BLaER1 (cell line): ENCODE results near the gene IL12RB2.

Experiments used
- H3K27ac ChIP-seq: shearing (Covaris generic); formaldehyde crosslinking; 2 replicates; pipeline ENCODE4 v1.8.1; 2022
- H3K27me3 ChIP-seq: shearing (Covaris generic); formaldehyde crosslinking; 2 replicates; pipeline ENCODE4 v1.8.1; 2022
- H3K36me3 ChIP-seq: shearing (Covaris generic); formaldehyde crosslinking; 2 replicates; pipeline ENCODE4 v1.8.1; 2022
- H3K4me1 ChIP-seq: shearing (Covaris generic); formaldehyde crosslinking; 2 replicates; pipeline ENCODE4 v1.8.1; 2022
- H3K4me2 ChIP-seq: shearing (Covaris generic); formaldehyde crosslinking; 2 replicates; pipeline ENCODE4 v1.8.1; 2022
- H3K4me3 ChIP-seq: shearing (Covaris generic); formaldehyde crosslinking; 2 replicates; pipeline ENCODE4 v1.8.1; 2022
- H3K9ac ChIP-seq: shearing (Covaris generic); formaldehyde crosslinking; 2 replicates; pipeline ENCODE4 v1.8.1; 2022
- H3K9me3 ChIP-seq: shearing (Covaris generic); formaldehyde crosslinking; 2 replicates; pipeline ENCODE4 v1.8.1; 2022
- H4K20me1 ChIP-seq: shearing (Covaris generic); formaldehyde crosslinking; 2 replicates; pipeline ENCODE4 v1.8.1; 2022
- Cebpa-rat ChIP-seq: shearing (Covaris generic); IDR thresholded peaks from 2 replicates; pipeline ENCODE4 v1.8.1; 2022

The IL12RB2 gene

DNA sequence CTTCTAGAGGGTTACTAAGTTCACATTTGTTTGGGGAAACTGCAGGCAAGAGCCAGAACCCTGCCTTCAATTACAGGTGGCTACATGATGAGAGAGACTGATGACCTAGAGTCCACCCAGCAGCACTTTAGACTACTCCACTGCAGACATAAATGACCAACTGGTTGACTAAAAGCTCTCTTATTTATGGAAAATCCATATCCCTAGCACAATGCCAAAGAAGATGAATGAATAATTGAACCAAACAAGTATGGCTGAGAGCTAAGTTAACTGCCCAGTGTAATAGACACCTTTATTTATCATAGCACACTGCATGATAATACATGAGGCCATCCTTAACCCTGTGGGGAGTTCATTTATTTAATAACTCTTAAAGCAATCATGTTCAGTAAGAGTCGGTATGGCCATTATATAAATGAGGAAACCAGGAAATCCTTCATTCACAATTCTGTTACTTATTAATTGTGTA is 60.4 kb downstream of the IL12RB2 start:
- Histone ChIP-seq H3K9ac (no peak overlapping the region), H3K27me3 (no peaks in the 10 kb centered on the region), H3K4me2 (no peak overlapping the region), H3K4me1 (no peaks in the 10 kb centered on the region), H3K27ac (no peak overlapping the region), H3K4me3 (no peak overlapping the region), H4K20me1 (no peaks in the 10 kb centered on the region), H3K9me3 (no peaks in the 10 kb centered on the region), H3K36me3 (peaks cover 91% of the 10 kb centered on the region)
- TF ChIP-seq Cebpa-rat: no peak

DNA sequence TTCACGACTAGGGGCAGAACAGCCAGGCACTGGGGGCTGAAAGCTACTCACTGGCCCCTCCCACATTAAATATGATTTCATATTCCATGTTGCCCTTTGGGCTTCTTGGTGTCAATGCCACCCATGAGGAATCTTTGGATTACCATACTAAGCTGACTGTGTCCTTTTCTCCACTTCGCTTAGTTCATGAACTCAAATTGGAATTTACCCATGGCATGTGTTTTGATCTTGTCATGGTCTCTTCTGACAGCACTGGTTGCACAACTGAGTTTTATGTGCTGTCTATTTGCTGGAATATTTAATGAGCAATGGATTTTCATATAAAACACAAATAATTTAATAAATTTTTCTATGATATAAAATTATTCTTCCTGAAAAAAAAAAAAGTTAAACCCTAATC is 63.4 kb downstream of the IL12RB2 start:
- Histone ChIP-seq H4K20me1 (no peaks in the 10 kb centered on the region), H3K9ac (no peak overlapping the region), H3K9me3 (no peaks in the 10 kb centered on the region), H3K4me2 (no peak overlapping the region), H3K27ac (no peak overlapping the region), H3K27me3 (no peaks in the 10 kb centered on the region), H3K36me3 (peaks cover 98% of the 10 kb centered on the region), H3K4me1 (no peaks in the 10 kb centered on the region), H3K4me3 (no peak overlapping the region)
- TF ChIP-seq Cebpa-rat: no peak

DNA sequence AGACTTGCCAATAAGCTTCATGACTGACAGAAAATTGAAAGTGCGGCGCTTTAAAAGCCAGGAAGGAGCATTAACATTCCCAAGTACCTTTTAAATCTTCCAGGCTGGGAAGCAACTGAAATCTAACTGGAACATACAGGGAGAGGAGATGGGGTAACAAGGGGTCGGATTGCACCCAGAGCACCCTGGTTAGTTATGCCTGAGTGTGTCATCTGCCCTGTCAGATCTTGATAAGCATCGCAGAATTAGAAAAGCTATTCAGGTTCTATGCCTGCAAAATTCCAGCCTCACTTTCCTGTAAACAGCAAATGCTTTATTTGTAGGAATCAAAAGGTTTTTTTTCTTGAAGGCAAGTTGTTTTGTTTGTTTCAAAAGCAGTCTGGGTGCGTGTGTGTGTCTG is 64.0 kb downstream of the IL12RB2 start:
- H3K36me3 ChIP-seq: peaks cover 100% of the 10 kb centered on the region
- no peaks in the 10 kb centered on the region for H4K20me1 ChIP-seq
- no peaks in the 10 kb centered on the region for H3K9me3 ChIP-seq
- H3K27ac ChIP-seq: no peak overlapping the region
- no peak overlapping the region for H3K4me2 ChIP-seq
- no peaks in the 10 kb centered on the region for H3K27me3 ChIP-seq
- H3K9ac ChIP-seq: no peak overlapping the region
- H3K4me1 ChIP-seq: no peaks in the 10 kb centered on the region
- H3K4me3 ChIP-seq: no peak overlapping the region
- no peak for TF ChIP-seq Cebpa-rat

DNA sequence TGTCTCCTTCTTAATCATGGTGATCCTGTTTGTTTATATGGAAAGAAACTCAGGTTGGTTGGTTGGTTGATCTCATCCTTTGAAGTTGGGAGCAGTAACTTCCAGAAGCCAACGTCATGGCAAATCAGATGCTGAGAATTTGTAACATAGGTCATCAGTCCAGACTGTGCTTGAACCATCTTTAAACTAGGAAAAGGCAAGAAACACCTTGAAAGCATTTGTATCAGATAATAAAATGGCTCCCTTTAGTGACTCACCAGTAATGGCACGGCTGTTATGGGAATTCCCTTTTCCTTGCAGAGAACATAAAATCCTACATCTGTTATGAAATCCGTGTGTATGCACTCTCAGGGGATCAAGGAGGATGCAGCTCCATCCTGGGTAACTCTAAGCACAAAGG is 64.5 kb downstream of the IL12RB2 start:
- no peak overlapping the region for H3K4me2 ChIP-seq
- no peak overlapping the region for H3K27ac ChIP-seq

DNA sequence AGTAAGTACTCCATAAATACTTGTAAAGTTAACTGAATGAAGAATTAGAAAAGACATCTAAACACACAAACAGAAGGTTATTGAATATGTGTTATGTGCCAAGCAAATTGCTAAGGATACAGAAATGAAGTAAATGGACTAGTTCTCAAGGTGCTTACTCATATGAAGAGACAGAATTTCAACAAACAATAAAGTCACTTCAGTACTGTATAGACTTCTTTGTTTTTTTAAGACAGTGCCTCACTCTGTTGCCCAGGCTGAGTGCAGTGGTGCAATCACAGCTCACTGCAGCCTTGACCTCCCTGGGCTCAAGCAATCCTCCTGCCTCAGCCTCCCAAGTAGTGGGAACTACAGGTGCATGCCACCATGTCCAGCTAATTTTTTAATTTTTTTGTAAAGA is 65.2 kb downstream of the IL12RB2 start:
- Histone ChIP-seq H3K9me3 (no peaks in the 10 kb centered on the region), H3K36me3 (peaks cover 100% of the 10 kb centered on the region), H4K20me1 (no peaks in the 10 kb centered on the region), H3K4me2 (no peak overlapping the region), H3K9ac (no peak overlapping the region), H3K27ac (no peak overlapping the region), H3K4me3 (no peak overlapping the region), H3K27me3 (no peaks in the 10 kb centered on the region), H3K4me1 (no peaks in the 10 kb centered on the region)
- no peak for TF ChIP-seq Cebpa-rat

More for the DNA sequence above, 64.5 kb downstream of the IL12RB2 start:
- H3K4me3 ChIP-seq: no peak overlapping the region
- no peak overlapping the region for H3K9ac ChIP-seq
- no peaks in the 10 kb centered on the region for H3K4me1 ChIP-seq
- TF ChIP-seq Cebpa-rat: no peak
- H4K20me1 ChIP-seq: no peaks in the 10 kb centered on the region
- no peaks in the 10 kb centered on the region for H3K9me3 ChIP-seq
- H3K27me3 ChIP-seq: no peaks in the 10 kb centered on the region
- peaks cover 100% of the 10 kb centered on the region for H3K36me3 ChIP-seq

DNA sequence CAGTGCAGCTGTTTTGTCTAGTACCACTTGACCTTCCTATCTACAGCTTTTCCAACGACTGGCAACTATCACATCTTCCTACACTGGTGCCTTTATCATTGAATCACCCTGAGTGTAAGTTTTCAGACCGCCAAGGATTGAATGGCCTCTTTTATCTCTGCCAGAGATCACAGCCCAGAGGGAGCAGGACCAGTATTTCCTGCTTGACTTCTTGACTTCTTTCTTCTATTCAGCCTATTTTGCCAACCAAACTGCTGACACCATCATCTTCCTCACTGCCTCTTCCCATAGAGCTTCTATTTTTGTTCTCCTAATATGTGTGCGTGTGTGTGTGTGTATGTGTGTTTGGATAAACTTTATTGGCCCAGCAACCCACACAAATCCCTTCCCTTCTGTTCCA is 68.7 kb downstream of the IL12RB2 start:
- no peaks in the 10 kb centered on the region for H3K27me3 ChIP-seq
- H3K4me2 ChIP-seq: no peak overlapping the region
- no peak overlapping the region for H3K27ac ChIP-seq
- H3K36me3 ChIP-seq: peaks cover 99% of the 10 kb centered on the region
- H3K4me3 ChIP-seq: no peak overlapping the region
- H3K9ac ChIP-seq: no peak overlapping the region
- peaks cover 26% of the 10 kb centered on the region for H3K9me3 ChIP-seq
- H3K4me1 ChIP-seq: no peaks in the 10 kb centered on the region
- H4K20me1 ChIP-seq: no peaks in the 10 kb centered on the region
- no peak for TF ChIP-seq Cebpa-rat

DNA sequence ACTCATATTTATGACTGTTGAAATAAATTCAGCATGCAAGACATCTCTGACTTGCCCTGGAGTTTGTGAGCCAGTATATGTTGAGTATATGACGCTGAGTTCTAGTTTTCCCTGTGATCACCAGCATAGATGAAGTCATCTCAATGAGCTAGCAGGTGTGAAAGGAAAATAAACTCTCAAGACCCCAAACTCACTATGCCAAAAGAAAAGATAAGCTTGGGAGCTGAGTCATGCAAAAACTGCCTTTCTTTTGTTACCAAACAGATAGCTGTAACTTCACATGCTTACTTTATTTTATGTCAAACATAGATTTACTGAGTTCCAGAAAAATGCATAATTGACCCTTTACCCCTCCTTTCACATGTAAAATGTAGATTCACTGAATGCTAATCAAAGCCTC is 69.6 kb downstream of the IL12RB2 start:
- no peak for TF ChIP-seq Cebpa-rat
- Histone ChIP-seq H3K9me3 (peaks cover 35% of the 10 kb centered on the region), H3K4me2 (no peak overlapping the region), H3K27me3 (no peaks in the 10 kb centered on the region), H3K36me3 (peaks cover 99% of the 10 kb centered on the region), H3K9ac (no peak overlapping the region), H3K4me1 (no peaks in the 10 kb centered on the region), H3K4me3 (no peak overlapping the region), H3K27ac (no peak overlapping the region), H4K20me1 (no peaks in the 10 kb centered on the region)

DNA sequence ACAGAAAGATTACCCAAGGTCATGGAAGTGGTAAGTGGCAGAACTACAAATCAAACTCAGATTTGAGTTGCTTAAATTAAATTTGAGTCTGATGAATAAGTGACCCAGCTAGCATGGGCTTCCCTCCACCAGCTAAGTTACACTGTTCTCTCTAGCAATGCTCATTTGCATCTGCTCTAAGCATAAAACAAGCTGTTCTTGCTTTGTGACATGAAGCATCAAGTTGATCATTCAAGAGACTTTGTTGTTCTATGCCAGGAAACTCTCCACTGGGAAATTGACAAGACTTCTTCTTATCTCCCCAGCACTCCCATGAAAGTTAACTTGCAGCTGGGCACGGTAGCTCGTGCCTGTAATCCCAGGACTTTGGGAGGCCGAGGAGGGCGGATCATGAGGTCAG is 73.5 kb downstream of the IL12RB2 start:
- Histone ChIP-seq H3K4me1 (no peaks in the 10 kb centered on the region), H3K27me3 (no peaks in the 10 kb centered on the region), H3K36me3 (peaks cover 99% of the 10 kb centered on the region), H3K4me3 (no peak overlapping the region), H3K4me2 (no peak overlapping the region), H3K27ac (no peak overlapping the region), H4K20me1 (no peaks in the 10 kb centered on the region), H3K9ac (no peak overlapping the region), H3K9me3 (peaks cover 67% of the 10 kb centered on the region)
- no peak for TF ChIP-seq Cebpa-rat

DNA sequence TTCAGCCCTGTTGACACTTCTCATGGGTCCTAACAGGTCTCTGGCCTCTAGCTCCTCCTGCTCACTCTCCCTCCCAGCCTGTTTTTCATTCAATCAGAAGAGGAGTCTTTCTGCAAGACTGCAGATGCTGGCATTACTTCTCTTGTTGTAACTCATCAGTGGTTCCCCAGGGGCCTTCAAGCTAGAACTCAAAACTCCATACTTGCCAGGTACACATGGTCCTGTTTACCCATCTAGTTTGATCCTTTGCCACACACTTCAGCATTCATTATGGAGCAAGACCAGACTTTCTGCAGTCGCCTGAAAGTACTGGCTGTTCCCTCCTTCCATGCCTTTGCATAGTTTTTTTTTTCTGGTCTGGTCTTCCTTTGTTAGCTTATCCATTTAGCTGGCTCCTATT is 74.6 kb downstream of the IL12RB2 start:
- no peak for TF ChIP-seq Cebpa-rat
- Histone ChIP-seq H3K36me3 (peaks cover 98% of the 10 kb centered on the region), H3K4me1 (no peaks in the 10 kb centered on the region), H3K9me3 (peaks cover 67% of the 10 kb centered on the region), H3K27me3 (no peaks in the 10 kb centered on the region), H3K27ac (no peak overlapping the region), H3K4me2 (no peak overlapping the region), H3K4me3 (peak overlapping the region; percentile 22; the same call in 1 of the 2 replicates), H4K20me1 (no peaks in the 10 kb centered on the region), H3K9ac (no peak overlapping the region)

DNA sequence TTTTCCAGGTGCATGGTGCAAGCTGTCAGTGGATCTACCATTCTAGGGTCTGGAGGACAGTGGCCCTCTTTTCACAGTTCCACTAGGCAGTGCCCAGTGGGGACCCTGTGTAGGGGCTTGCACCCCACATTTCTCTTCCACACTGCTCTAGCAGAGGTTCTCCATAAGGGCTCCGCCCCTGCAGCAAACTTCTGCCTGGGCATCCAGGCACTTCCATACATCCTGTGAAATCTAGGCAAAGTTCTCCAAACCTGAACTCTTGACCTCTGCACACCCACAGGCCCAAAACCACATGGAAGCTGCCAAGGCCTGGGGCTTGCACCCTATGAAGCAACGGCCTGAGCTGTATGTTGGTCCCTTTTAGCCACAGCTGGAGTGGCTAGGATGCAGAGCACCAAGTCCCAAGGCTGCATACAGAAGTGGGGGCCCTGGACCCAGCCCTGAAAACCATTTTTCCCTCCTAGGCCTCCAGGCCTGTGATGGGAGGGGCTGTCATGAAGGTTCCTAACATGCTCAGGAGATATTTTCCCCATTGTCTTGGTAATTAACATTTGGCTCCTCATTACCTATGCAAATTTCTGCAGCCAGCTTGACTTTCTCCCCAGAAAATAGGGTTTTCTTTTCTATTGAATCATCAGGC is 76.4 kb downstream of the IL12RB2 start:
- H3K4me2 ChIP-seq: no peak overlapping the region
- peaks cover 62% of the 10 kb centered on the region for H3K9me3 ChIP-seq
- H3K27me3 ChIP-seq: no peaks in the 10 kb centered on the region
- TF ChIP-seq Cebpa-rat: no peak
- no peaks in the 10 kb centered on the region for H4K20me1 ChIP-seq
- no peak overlapping the region for H3K9ac ChIP-seq
- H3K4me1 ChIP-seq: no peaks in the 10 kb centered on the region
- H3K36me3 ChIP-seq: peaks cover 98% of the 10 kb centered on the region
- H3K27ac ChIP-seq: no peak overlapping the region
- H3K4me3 ChIP-seq: peak overlapping the region; percentile 39
